MCF 10A (cell line): ENCODE data around the gene CHCHD3. TPM values are rescaled to one million over a fixed set of nuclear protein-coding genes. Genes with fewer than 3 reads are reported as not detected.

Experiments used
- BruUV-seq: library from RNA; stranded (reverse); fragments of 400-500 nt; replicated peaks from 2 replicates; lab custom pipeline; 2021; lab: Mats Ljungman, UMichigan
- CTCF ChIA-PET: fragments of 300-600 bp; sonication (Branson Sonifier 250); formaldehyde crosslinking; extraction: SDS; loops from one replicate; lab custom pipeline; 2021; ENCODE audit warnings: antibody characterized with exemption, inconsistent platforms; lab: Yijun Ruan, JAX
- POLR2A ChIA-PET: fragments of 300-600, 350-650 bp; sonication (Branson Sonifier 250); formaldehyde crosslinking; extraction: SDS; loops from one replicate; lab custom pipeline; 2020; ENCODE audit warnings: antibody characterized with exemption, inconsistent platforms; lab: Yijun Ruan, JAX
- DNase-seq: peaks from one replicate; pipeline ENCODE4 v3.0.0-alpha.2; 2018; ENCODE audit not compliant: unreplicated experiment
- H3K27ac Mint-ChIP-seq: one replicate; pipeline ENCODE4 v1.8.0; 2022; ENCODE audit warnings: mild to moderate bottlenecking, low read depth, mixed read lengths; ENCODE audit not compliant: unreplicated experiment
- H3K27me3 Mint-ChIP-seq: one replicate; pipeline ENCODE4 v1.8.0; 2022; ENCODE audit warnings: mixed read lengths; ENCODE audit not compliant: insufficient read depth, unreplicated experiment
- H3K36me3 Mint-ChIP-seq: one replicate; pipeline ENCODE4 v1.8.0; 2022; ENCODE audit warnings: mild to moderate bottlenecking, moderate library complexity, mixed read lengths; ENCODE audit not compliant: insufficient read depth, unreplicated experiment
- H3K4me1 Mint-ChIP-seq: one replicate; pipeline ENCODE4 v1.8.0; 2022; ENCODE audit warnings: mixed read lengths; ENCODE audit not compliant: insufficient read depth, unreplicated experiment
- H3K4me3 Mint-ChIP-seq: one replicate; pipeline ENCODE4 v1.8.0; 2022; ENCODE audit warnings: mild to moderate bottlenecking, moderate library complexity, mixed read lengths; ENCODE audit not compliant: unreplicated experiment
- H3K9me3 Mint-ChIP-seq: one replicate; pipeline ENCODE4 v1.8.0; 2022; ENCODE audit warnings: mixed read lengths; ENCODE audit not compliant: unreplicated experiment
- CTCF ChIP-seq: fragments of 200-600 bp; IDR thresholded peaks from one replicate; pipeline ENCODE4 v1.8.0; 2022; ENCODE audit warnings: antibody characterized with exemption, mild to moderate bottlenecking; ENCODE audit not compliant: unreplicated experiment
- intact Hi-C: fragments of 100-400 bp; cut with micrococcal nuclease; formaldehyde crosslinking; loops from 2 replicates; pipeline ENCODE4 v1.14.1; 2022
- total RNA-seq: library from RNA; stranded (reverse); gene quantifications from 2 replicates; pipeline ENCODE4 v1.2.3, GENCODE V29; 2022

Gene CHCHD3
- total RNA-seq, 1 experiment from 2014 or later = 102 TPM

- ChIA-PET POLR2A (interaction anchor here (0.6 to 1.3 kb wide), 3 partner anchors 79 to 1236 kb away, joined by 3 to 6 read pairs (median 3); partner anchors contain the start of genes EXOC4 and SLC35B4), CTCF (interaction anchor here (0.6 kb wide), 1 partner anchor 807 kb away, joined by 3 read pairs; no protein-coding TSS in a partner anchor)
- peaks cover 19% of the 10 kb centered on the region for H3K4me1 Mint-ChIP-seq
- peaks cover 12% of the 10 kb centered on the region for H3K36me3 Mint-ChIP-seq
- H3K27ac Mint-ChIP-seq = peak overlapping the region; percentile 95
- H3K27me3 Mint-ChIP-seq = no peaks in the 10 kb centered on the region
- no peaks in the 10 kb centered on the region for H3K9me3 Mint-ChIP-seq
- DNase-seq = peak; percentile 20
- no peak for TF ChIP-seq CTCF
- intact Hi-C loops = no loop called here
- BruUV-seq = no TSS peak
- H3K4me3 Mint-ChIP-seq = peak overlapping the region; percentile 97
These were observed 731 bp downstream of the CHCHD3 start for GRCh38 chr7:133081119-133081598.

GRCh38 chr7:133079296-133079695, 2.6 kb downstream of the CHCHD3 start:
- Mint-ChIP-seq H3K9me3 (no peaks in the 10 kb centered on the region), H3K36me3 (peaks cover 12% of the 10 kb centered on the region), H3K4me3 (peak overlapping the region; percentile 97), H3K27ac (no peak overlapping the region), H3K27me3 (no peaks in the 10 kb centered on the region), H3K4me1 (peaks cover 19% of the 10 kb centered on the region)
- ChIA-PET POLR2A (interaction anchor here (1.0 kb wide), 1 partner anchor 8 kb away, joined by 3 read pairs; no protein-coding TSS in a partner anchor), CTCF (interaction anchor here (0.9 kb wide), 1 partner anchor 21 kb away, joined by 3 read pairs; no protein-coding TSS in a partner anchor)
- intact Hi-C loops = no loop called here
- no peak for DNase-seq
- no peak for TF ChIP-seq CTCF
- no TSS peak for BruUV-seq

- Mint-ChIP-seq H3K36me3 (peaks cover 12% of the 10 kb centered on the region), H3K4me3 (no peak overlapping the region), H3K9me3 (no peaks in the 10 kb centered on the region), H3K27me3 (no peaks in the 10 kb centered on the region), H3K27ac (peak overlapping the region; percentile 20), H3K4me1 (peaks cover 19% of the 10 kb centered on the region)
- no peak for TF ChIP-seq CTCF
- intact Hi-C loops = no loop called here
- DNase-seq = no peak
- BruUV-seq = no TSS peak
- POLR2A ChIA-PET = interaction anchor here (0.6 kb wide), 2 partner anchors 96 to 1354 kb away, joined by 3 read pairs; no protein-coding TSS in a partner anchor
- CTCF ChIA-PET = interaction anchor here (0.5 to 1.2 kb wide), 3 partner anchors 56 to 666 kb away, joined by 3 to 4 read pairs (median 3); no protein-coding TSS in a partner anchor
These were observed 4.5 kb downstream of the CHCHD3 start for GRCh38 chr7:133077394-133077793.

GRCh38 chr7:133076142-133076541, 5.7 kb downstream of the CHCHD3 start:
- POLR2A ChIA-PET = no interaction called here
- no peak overlapping the region for H3K27ac Mint-ChIP-seq
- no peaks in the 10 kb centered on the region for H3K27me3 Mint-ChIP-seq
- TF ChIP-seq CTCF = no peak
- CTCF ChIA-PET = no interaction called here
- intact Hi-C loops = no loop called here
- H3K36me3 Mint-ChIP-seq = peaks cover 12% of the 10 kb centered on the region
- H3K4me1 Mint-ChIP-seq = peaks cover 19% of the 10 kb centered on the region
- DNase-seq = no peak
- H3K9me3 Mint-ChIP-seq = no peaks in the 10 kb centered on the region
- BruUV-seq = no TSS peak
- no peak overlapping the region for H3K4me3 Mint-ChIP-seq
